ENCODE results near the gene FAT3.

Gene FAT3

DNA sequence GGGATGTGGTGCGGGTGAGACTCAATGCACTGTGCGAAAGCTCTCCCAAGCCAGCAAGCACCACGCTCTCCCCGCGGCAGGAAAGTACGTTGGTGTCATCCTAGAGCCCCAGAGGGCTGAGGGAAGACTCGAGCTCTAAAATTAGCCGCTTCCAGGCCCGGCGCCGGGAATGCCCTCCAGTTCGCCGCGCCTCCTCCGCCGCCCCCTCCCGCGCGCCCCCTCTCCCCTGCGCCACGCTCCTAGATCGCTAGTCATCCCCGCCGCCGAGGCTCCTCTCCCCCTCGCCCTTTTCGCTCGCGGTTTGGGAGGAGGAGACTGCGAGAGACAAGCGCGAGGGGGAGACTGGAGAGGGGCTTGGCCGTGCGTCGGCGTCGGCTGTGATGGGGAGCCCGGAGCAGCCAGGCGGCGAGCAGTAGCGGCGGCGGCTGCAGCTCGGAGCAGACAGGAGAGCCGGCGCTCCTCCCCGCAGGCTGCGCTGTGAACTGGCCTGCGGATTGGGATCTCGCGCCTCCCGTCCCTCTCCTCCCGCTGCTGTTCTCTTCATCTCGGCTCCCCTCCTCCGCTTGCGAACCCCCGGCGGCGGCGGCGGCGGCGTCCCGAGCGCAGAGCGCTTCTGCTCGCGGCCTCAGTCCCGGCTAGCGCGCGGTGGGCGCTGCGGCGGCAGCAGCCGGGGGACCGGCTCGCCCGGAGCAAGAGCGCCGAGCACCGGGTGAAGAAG lies at the start of gene FAT3:
Gene FAT3, plus strand, starts transcription at position 412 of the 718 bp plus-strand sequence. CDS start 127,295 bp downstream, outside the sequence.
- DNase-seq = no peak

DNA sequence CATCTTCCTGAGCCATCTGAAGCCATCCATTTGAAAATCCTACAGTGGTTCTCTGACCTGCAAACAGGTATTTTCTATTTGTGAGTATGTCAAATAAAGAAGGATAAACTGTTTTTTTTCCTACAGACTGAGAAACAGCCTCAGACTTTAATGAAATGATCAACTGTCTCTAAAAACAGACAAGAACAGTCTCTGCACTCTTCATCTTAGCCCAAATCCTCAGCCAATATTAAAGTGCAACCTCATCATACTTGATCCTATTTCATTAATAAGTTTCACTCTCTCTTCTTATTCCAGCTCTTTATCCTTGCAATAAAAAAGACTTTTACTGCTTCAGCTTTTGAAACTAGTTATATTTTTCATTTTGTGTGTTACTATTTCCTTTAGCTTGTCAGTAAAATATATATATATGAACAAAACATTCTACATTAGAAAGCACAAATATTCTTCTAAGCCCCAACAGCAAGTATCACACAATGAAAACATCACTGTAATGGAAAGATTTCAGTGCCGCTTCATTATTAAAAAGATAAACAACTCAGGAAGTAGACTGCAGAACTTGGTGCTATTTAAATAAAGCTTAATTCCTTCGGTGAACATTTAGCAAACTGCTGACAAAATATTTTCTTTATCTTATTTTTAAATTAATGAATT lies 45.5 kb upstream of the FAT3 start:
- no peak for DNase-seq

GRCh38 chr11:92180226-92180625 lies 44.4 kb upstream of the FAT3 start:
- DNase-seq = no peak

- no peak for DNase-seq
Measured at GRCh38 chr11:92180664-92181251, 43.9 kb upstream of the FAT3 start.

GRCh38 chr11:92190535-92191206 lies 33.9 kb upstream of the FAT3 start:
- DNase-seq = no peak

DNA sequence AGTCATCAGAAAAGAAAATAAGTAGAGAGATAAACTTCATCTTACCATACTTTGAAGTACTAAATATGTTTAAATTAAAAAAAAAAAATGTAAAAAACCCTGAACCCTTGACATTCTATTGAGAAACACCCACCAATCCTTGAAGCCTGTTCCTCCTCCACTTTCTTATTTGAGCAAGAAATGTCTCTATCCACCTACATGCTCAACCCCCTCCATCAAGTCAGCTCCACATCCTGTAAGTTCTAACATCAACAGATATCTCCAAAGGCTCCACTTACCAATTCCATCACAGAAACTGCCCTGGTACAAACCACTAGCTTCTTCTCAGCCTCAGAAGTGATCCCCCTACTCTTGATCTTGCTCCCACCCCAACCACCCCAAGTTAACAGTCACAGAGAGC lies 32.5 kb upstream of the FAT3 start:
- DNase-seq = no peak

DNA sequence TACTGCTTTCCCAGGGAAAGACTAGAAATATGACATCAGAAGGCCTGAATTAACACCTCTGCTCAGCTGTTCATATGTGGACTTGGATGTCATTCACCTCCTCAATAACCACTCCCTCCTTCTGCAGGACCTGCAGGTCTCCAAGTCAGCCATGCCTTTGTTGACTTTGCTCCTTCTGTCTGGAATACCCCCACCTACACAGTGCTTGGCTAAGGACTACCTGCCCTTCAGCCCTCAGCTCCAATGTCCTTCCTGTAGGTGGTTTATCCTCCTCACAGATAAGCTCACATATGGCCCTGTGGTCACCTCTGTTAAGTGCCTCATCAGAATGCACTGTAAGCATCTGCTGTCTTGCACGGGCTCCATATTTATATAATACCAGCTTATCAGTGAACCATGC lies 26.4 kb upstream of the FAT3 start:
- DNase-seq = no peak

GRCh38 chr11:92199991-92200390 lies 24.6 kb upstream of the FAT3 start:
- no peak for DNase-seq

GRCh38 chr11:92204731-92205130 lies 19.9 kb upstream of the FAT3 start:
- no peak for DNase-seq

GRCh38 chr11:92206441-92206840 lies 18.2 kb upstream of the FAT3 start:
- no peak for DNase-seq

DNA sequence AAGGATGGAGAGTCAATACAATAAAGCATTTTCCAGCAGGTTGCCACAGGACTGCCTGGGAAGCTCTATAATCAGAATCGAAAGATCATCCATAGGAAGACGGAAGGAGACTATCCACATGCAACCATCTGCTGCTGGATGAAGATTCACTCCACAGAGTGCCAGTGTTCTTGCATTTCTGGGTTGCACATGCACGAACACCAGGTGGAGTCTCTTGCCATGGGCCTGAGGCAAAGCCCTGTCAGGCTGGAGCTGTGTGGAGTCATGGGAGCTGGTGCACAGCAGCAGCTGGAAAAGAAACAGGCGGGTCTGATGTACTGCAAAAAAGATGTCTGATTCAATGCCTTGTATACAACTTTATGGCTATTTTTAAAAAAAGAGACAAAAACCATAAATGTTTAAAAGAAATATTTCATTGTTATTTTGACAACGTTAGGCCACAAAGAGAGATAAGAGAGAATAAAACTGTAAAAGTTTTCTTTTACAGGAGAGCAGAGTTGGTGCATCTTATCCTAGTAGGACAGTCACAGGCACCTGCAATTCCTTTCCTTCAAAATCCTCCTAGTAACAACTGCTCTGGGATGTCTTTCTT lies 12.9 kb upstream of the FAT3 start:
- no peak for DNase-seq

GRCh38 chr11:92212530-92212929 lies 12.1 kb upstream of the FAT3 start:
- DNase-seq = no peak

- no peak for DNase-seq
Measured at GRCh38 chr11:92216789-92217188, 7.8 kb upstream of the FAT3 start.

DNA sequence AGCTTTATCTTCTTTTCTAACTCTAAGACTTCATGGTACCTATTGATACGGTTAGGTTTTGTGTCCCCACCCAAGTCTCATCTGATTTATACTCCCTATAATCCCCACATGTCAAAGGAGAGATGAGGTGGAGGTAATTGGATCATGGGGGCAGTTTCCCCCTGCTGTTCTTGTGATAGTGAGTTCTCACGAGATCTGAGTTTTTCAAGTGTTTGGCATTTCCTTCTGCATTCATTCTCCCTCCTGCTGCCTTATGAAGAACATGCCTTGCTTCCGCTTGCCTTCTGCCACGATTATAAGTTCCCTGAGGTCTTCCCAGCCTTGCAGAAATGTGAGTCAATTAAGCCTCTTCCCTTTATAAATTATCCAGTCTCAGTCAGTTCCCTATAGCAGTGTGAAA lies 5.1 kb upstream of the FAT3 start:
- no peak for DNase-seq

DNA sequence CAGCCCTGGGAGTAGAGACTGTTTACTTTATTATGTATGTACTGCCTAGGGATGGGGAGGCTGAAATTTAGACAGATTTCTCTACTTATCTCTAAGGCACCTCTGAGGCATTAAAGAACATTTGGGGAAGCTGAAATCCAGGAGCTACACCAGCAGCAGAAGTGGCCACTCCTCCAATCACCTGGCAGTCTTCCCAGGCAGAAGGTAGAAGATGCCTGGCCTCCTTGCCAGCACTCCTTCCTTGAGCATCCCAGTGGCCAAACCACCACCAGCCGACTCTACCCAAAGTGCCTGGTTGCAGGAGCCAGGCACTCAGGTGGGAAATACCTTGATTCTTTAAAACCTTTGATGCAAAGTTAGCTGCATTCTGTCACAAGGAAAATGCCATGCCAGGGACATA lies 1.9 kb upstream of the FAT3 start:
- no peak for DNase-seq

DNA sequence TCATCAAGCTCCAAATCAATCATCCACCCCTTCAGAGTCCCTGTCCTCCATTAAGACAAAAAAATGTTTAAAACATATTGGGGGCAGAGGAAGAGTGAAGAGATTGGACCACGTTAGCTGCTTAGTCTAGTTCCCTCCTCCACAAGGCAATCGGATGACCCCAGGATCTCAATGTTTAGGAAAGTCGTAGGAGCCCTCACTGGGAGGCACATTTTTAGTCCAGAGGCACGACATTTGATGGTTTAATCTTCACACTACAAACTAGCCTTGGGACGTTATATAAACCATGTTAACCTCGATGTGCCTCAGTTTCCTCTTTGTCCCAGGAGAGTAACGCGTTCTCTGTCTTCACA lies 588 bp upstream of the FAT3 start:
- no peak for DNase-seq

DNA sequence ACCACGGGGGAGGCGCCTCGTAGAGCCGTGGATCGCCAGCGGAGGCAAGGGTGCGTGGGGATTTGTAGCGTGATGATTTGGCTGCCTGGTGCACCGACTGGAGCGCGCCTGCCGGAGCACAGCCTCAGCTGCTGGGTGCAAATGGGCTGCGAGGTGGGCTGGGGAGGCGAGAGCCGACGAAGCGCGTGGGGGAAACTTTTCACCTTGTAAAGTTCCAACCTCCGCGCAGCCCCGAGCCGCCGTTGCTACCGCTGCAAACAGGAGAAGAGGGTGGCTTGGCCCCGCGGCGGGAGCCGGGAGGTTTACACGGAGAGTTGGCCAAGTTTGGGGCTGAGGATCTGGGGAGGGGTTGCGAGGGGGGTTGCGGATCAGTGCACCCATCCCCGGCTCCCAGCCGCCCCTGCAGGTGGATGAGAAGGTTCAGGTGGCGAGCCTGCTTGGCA lies 528 bp downstream of the FAT3 start:
- no peak for DNase-seq

DNA sequence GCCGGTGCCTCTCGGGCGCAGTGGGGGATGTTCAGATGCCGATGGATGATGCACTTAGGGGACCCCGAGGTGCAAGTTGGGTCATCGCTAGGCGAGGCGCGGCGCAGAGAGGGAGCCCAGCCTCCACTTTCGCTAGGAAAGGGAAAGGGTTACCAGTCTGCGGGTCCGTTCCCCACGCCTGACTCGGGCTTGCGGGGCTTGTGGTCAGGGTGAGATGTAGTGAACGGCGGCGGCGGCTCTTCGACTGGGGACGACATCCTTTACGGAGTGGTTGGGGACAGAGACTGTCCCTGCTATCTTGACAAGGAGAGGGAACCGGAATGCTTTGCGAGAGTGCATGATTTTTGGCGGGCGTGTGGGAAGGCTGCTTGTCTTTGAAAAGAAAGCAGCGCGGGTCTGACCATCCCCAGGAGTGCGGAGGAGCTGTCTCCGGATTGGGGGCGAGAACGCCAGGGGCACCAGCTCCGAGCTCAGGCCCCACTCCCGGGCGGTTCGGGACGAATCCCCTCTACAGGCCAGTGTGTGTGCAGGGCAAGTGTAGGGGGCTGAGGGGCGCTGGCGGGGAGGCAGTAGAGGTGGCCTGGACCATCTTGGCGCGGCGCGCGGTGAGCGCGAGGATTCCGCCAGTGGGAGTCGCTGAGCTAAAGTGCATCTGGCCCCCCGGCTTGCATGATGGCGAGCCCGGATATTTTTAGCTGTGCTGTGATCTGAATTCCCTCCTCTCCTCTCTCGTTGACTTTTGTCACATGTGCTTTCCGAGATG lies 1.1 kb downstream of the FAT3 start:
- no peak for DNase-seq

DNA sequence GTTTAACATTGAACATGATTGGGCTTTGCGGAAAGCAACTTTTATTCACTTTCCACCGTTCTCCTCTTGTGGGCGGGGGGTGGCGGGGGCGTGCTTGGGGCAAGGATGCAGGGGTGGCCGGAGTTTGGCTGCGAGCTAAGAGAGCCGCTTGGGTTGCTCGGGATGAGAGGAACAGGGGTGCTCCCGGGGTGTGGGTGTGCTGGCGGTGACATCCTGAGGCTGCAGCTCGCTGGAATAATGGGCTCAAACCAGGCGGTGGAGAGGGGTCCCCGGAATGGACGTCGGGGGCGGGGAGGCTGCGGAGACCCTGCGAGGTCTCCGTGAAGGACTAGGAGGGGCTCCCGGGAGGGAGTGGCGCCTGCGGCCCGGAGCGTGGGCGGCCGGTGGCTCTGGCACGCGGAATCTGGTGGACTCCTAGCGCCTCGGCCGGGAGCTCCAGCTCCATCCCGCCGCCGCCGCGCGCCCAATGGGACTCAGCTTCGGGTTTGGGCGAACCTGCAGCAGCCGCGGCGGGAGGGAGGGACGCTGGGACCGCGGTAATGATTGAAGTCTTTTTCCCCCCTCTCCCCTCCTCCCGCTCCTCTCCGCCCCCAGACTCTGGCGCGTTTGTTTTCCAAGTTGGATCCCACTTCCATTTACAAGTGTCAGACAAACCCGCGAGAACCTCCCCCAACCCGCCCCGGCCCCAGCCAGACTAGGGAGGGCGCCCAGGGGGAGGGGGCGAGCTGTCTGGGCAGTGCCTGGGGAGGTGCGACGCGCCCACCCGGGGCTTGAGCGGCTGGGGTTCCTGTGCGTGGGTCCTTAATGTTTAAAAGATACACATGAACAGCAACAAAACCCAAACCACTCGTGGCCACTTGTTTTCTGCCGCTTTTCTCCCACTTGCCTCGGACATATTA lies 2.0 kb downstream of the FAT3 start:
- DNase-seq = no peak

DNA sequence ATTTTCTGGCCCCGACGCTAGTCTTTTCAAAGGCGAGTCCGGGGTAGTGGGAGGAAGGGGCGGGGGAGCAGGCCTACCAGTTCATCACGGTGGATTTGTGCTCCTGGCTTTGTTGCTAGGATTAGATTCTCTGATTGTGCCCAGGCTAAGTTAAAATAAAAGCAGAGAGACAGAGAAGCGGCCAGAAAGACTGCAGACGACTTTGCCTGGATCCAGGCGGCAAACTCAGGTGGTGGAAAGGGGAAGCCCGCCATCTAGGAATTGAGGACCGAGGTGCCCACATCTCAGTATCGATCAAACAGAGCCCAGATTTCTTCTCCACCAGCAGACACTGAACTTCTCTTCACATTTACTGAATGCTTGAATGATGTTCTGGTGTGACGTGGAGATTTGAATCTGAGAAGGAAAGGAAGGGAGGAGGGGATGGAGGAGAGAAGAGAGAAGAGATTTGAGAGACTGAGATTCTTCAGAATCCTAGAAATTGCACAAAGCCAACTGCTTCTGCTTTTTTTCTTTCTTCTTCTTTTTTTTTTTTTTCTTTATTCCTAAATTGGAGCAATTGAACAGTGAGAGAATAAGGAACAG lies 2.7 kb downstream of the FAT3 start:
- DNase-seq = no peak

Measured in hematopoietic multipotent progenitor cell treated with erythropoietin and hydrocortisone succinate and interleukin-3 and kit ligand, for 6 days (in vitro differentiated cells).